HepG2 (cell line): Measurements from ENCODE around the gene UGT2A3. TPM values are rescaled to one million over a fixed set of nuclear protein-coding genes. Genes with fewer than 3 reads are reported as not detected.

Experiments
- ASH2L ChIP-seq: fragments of 300-600, 200-600 bp; sonication (generic); IDR thresholded peaks from 2 replicates; pipeline ENCODE4 v1.7.0; 2017; ENCODE audit warnings: low read depth, mild to moderate bottlenecking, moderate library complexity, mixed read lengths, low read length; ENCODE audit not compliant: insufficient read length
- ATRX ChIP-seq: sonication (generic); formaldehyde crosslinking; IDR thresholded peaks from 2 replicates; pipeline ENCODE4 v1.4.0; 2020; ENCODE audit warnings: missing genetic modification reagents, borderline replicate concordance
- EP300 ChIP-seq, 3 experiments: sonication (generic) in 1 of 3; formaldehyde crosslinking in 1 of 3; IDR thresholded peaks; 2 replicates each; pipeline versions ENCODE4 v1.5.1 to v1.6.1; 2011 to 2020; ENCODE audit warnings: low read depth in 2 of 3, low read length in 2 of 3, borderline replicate concordance in 1 of 3, improper control_type of control experiment in 1 of 3, mild to moderate bottlenecking in 1 of 3, missing genetic modification reagents in 1 of 3, moderate library complexity in 1 of 3
- FOXO4 ChIP-seq: sonication (generic); formaldehyde crosslinking; conservative IDR thresholded peaks from 2 replicates; pipeline ENCODE4 v1.8.1; 2023; ENCODE audit warnings: missing genetic modification reagents
- GATA4 ChIP-seq: sonication (generic); IDR thresholded peaks from 2 replicates; pipeline ENCODE4 v1.6.1; 2016; ENCODE audit warnings: antibody characterized with exemption, low read depth, borderline replicate concordance
- HNRNPUL1 ChIP-seq: fragments of 200-400 bp; formaldehyde crosslinking; IDR thresholded peaks from 2 replicates; pipeline ENCODE4 v1.6.1; 2017; ENCODE audit warnings: low read depth, mild to moderate bottlenecking, low read length, moderate library complexity
- KDM5A ChIP-seq: fragments of 200-600 bp; sonication (generic); IDR thresholded peaks from 2 replicates; pipeline ENCODE4 v1.7.0; 2018; ENCODE audit warnings: antibody characterized with exemption, mild to moderate bottlenecking, low read length, borderline replicate concordance
- MATR3 ChIP-seq: sonication (generic); formaldehyde crosslinking; IDR thresholded peaks from 2 replicates; pipeline ENCODE4 v1.4.0; 2020; ENCODE audit warnings: missing genetic modification reagents
- NCOA2 ChIP-seq: sonication (generic); formaldehyde crosslinking; IDR thresholded peaks from 2 replicates; pipeline ENCODE4 v1.8.0; 2022; ENCODE audit warnings: inconsistent platforms
- PCBP1 ChIP-seq: fragments of 200-400 bp; formaldehyde crosslinking; IDR thresholded peaks from 2 replicates; pipeline ENCODE4 v1.6.1; 2017; ENCODE audit warnings: mild to moderate bottlenecking, low read depth, low read length, borderline replicate concordance
- SIN3A ChIP-seq: IDR thresholded peaks from 2 replicates; pipeline ENCODE4 v1.6.1; 2011; ENCODE audit warnings: low read depth, mild to moderate bottlenecking, control low read depth, low read length, borderline replicate concordance
- TBL1XR1 ChIP-seq: fragments of 150-350 bp; IDR thresholded peaks from 2 replicates; pipeline ENCODE4 v1.6.1; 2014; ENCODE audit warnings: borderline replicate concordance, low read length; ENCODE audit not compliant: partially characterized antibody
- THYN1 ChIP-seq: sonication (generic); formaldehyde crosslinking; IDR thresholded peaks from 2 replicates; pipeline ENCODE4 v1.8.1; 2023; ENCODE audit warnings: low read depth, mild to moderate bottlenecking, moderate library complexity, missing genetic modification reagents, borderline replicate concordance
- ZBED4 ChIP-seq: sonication (generic); formaldehyde crosslinking; IDR thresholded peaks from 2 replicates; pipeline ENCODE4 v1.4.0; 2020; ENCODE audit warnings: missing genetic modification reagents, borderline replicate concordance
- ZKSCAN5 ChIP-seq: sonication (generic); formaldehyde crosslinking; IDR thresholded peaks from 2 replicates; pipeline ENCODE4 v1.5.1; 2020; ENCODE audit warnings: mild to moderate bottlenecking, missing genetic modification reagents
- ZNF292 ChIP-seq: sonication (generic); formaldehyde crosslinking; IDR thresholded peaks from 2 replicates; pipeline ENCODE4 v1.8.1; 2022; ENCODE audit warnings: mild to moderate bottlenecking, low read depth, missing genetic modification reagents, borderline replicate concordance
- ZNF3 ChIP-seq: IDR thresholded peaks from 2 replicates; pipeline ENCODE4 v1.7.0; 2017; ENCODE audit warnings: inconsistent platforms
- ZNF773 ChIP-seq: sonication (generic); formaldehyde crosslinking; IDR thresholded peaks from 2 replicates; pipeline ENCODE4 v1.4.0; 2020; ENCODE audit warnings: missing genetic modification reagents, borderline replicate concordance
- ZSCAN29 ChIP-seq: sonication (generic); formaldehyde crosslinking; conservative IDR thresholded peaks from 2 replicates; pipeline ENCODE4 v1.4.0; 2020; ENCODE audit warnings: mild to moderate bottlenecking, missing genetic modification reagents
- ZUFSP ChIP-seq: sonication (generic); formaldehyde crosslinking; IDR thresholded peaks from 2 replicates; pipeline ENCODE4 v1.9.0; 2021; ENCODE audit warnings: missing genetic modification reagents, mild to moderate bottlenecking, borderline replicate concordance
- polyA plus RNA-seq, 8 experiments: library from polyadenylated mRNA; depleted of rRNA in 3 of 8; stranded (reverse) in 7 of 8; unstranded in 1 of 8; fragments of >200 nt; fragmentation: Illumina TruSeq in 4 of 8; extraction: Trizol in 4 of 8; gene quantifications; 2 replicates each; pipeline versions ENCODE4 v1.2.1 to v1.2.3, GENCODE V29; 2011 to 2016; ENCODE audit warnings: low read depth in 4 of 8, missing spikeins in 1 of 8, mixed read lengths in 1 of 8; ENCODE audit not compliant: insufficient read depth in 1 of 8
- total RNA-seq, 5 experiments: library from RNA; depleted of rRNA; stranded (reverse); fragments of >200 nt; fragmentation: Illumina TruSeq; extraction: Trizol; gene quantifications; 2 replicates each; pipeline ENCODE4 v1.2.3, GENCODE V29; 2016; ENCODE audit warnings: low read depth in 1 of 5

UGT2A3 gene
- total and polyA plus RNA-seq, 2 of the 13 experiments (the other 11 are each of a cell fraction or from before 2014, with no cell fraction given) = 61.3 to 97.2 TPM

- TF ChIP-seq ZUFSP (CRISPR knock-in tag) (no peak), PCBP1 (no peak), TBL1XR1 (no peak), ZNF292 (peak; percentile 88), SIN3A (no peak), FOXO4 (CRISPR knock-in tag) (no peak), ZNF773 (CRISPR knock-in tag) (no peak), GATA4 (0 out of 2 replicates have a peak, but pooled peaks have one; percentile 36), NCOA2 (CRISPR knock-in tag) (peak; percentile 73), ZSCAN29 (CRISPR knock-in tag) (no peak), ZKSCAN5 (CRISPR knock-in tag) (no peak), KDM5A (no peak), EP300 (IDR thresholded peaks at IDR 0.05; ENCODE audit: low read depth in 2 of 2, low read length in 2 of 2) (peak in 1 of 2 experiments; percentile 57; a peak in 1 of 4 replicates), EP300 (CRISPR knock-in tag; IDR thresholded peaks at IDR 0.05; ENCODE audit: borderline replicate concordance) (peak; percentile 19; the same call in 1 of the 2 replicates), HNRNPUL1 (no peak), THYN1 (no peak), ZBED4 (CRISPR knock-in tag) (no peak), ZNF3 (no peak), MATR3 (no peak), ASH2L (no peak), ATRX (no peak)
Measured at GRCh38 chr4:68883870-68884269, 67.7 kb downstream of the UGT2A3 start (continued).
